H1 (cell line): ENCODE measurements around the gene TGFA. TPM values are rescaled to one million over a fixed set of nuclear protein-coding genes. Genes with fewer than 3 reads are reported as not detected.

Experiments
- CBX8 ChIP-seq: fragments of 300-800, 300-1000 bp; sonication (generic); IDR thresholded peaks from 2 replicates; pipeline ENCODE4 v1.7.1; 2016; ENCODE audit warnings: low read depth, low read length, borderline replicate concordance
- polyA plus RNA-seq, 7 experiments: library from polyadenylated mRNA; depleted of rRNA in 3 of 7; stranded (reverse) in 5 of 7; unstranded in 2 of 7; fragments of >200 nt in 5 of 7; fragments of 200-250 nt in 2 of 7; gene quantifications; 1 replicate in 5 of 7; 2 replicates in 1 of 7; 4 replicates in 1 of 7; pipeline versions ENCODE4 v1.2.1 to v1.2.3, GENCODE V29; 2011 to 2013; ENCODE audit warnings: missing spikeins in 2 of 7, mixed read lengths in 2 of 7
- total RNA-seq: library from RNA; stranded (reverse); fragmentation: NEBNext Ultra II Directional; extraction: Animal tissue kit (Norgen Biotek cat#: 25700); gene quantifications from 2 replicates; pipeline ENCODE4 v1.2.1, GENCODE V29; 2021

Gene TGFA
- total and polyA plus RNA-seq, 2 of the 8 experiments (the other 6 are each of a cell fraction or from before 2014, with no cell fraction given), result 1.8 to 3.7 TPM

DNA sequence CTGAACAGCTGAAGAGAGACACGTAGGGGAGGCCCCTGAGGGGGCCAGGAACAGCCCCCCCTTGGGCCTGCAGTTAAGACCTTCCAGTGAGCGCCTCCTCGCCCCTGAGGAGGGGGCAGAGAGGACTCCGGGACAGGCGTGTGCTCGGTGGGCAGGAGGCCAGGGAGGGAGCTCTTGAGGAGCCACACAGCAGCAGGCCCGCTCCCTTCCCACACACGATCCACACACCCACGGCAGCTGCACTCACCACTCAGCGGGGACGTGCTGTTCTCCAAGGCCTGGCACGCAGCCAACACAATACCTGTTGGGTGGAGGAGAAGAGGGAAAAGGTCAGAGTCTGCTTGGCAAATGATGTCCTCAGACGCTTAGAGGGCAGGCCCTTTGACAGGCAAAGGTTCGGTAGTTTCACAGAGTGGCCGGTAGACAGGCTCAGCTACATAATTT is 39.0 kb downstream of the TGFA start (continued):
- TF ChIP-seq CBX8, result no peak
